ENCODE measurements around the gene POLR3E.

Gene POLR3E

DNA sequence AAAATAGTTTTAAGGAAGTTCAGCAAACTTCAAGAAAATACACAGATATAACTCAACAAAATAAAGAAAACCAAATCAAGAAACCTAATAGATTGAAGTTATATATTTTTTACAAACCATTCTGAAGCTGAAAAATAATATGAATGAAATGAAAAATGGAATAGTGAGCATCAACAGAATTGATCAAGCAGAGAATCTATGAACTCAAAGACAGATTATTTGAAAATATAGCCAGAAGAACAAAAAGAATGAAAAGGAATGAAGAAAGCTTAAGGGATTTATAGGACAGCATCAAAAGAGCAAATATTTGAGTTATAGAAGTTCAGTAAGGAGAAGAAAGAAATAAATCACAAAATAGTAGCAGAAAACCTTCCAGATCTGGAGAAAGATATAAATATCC, 39.4 kb downstream of the POLR3E start:
- TF ChIP-seq ZNF565 (CRISPR knock-in tag; conservative IDR thresholded peaks at IDR 0.05; ENCODE audit: low read depth) (no peak), ZNF70 (CRISPR knock-in tag; IDR thresholded peaks at IDR 0.05) (no peak), CSDC2 (CRISPR knock-in tag; IDR thresholded peaks at IDR 0.05) (no peak), ARNTL (CRISPR knock-in tag; IDR thresholded peaks at IDR 0.05; ENCODE audit: borderline replicate concordance, low read depth) (no peak), ZFP30 (CRISPR knock-in tag; IDR thresholded peaks at IDR 0.05) (peak; percentile 77), OSR1 (CRISPR knock-in tag; IDR thresholded peaks at IDR 0.05) (no peak), GLIS3 (CRISPR knock-in tag; IDR thresholded peaks at IDR 0.05) (no peak)
- TF ChIP-seq, protein P1, sequence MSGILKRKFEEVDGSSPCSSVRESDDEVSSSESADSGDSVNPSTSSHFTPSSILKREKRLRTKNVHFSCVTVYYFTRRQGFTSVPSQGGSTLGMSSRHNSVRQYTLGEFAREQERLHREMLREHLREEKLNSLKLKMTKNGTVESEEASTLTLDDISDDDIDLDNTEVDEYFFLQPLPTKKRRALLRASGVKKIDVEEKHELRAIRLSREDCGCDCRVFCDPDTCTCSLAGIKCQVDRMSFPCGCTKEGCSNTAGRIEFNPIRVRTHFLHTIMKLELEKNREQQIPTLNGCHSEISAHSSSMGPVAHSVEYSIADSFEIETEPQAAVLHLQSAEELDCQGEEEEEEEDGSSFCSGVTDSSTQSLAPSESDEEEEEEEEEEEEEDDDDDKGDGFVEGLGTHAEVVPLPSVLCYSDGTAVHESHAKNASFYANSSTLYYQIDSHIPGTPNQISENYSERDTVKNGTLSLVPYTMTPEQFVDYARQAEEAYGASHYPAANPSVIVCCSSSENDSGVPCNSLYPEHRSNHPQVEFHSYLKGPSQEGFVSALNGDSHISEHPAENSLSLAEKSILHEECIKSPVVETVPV (CRISPR knock-in tag; IDR thresholded peaks at IDR 0.05) = no peak
- ATAC-seq = no peak

DNA sequence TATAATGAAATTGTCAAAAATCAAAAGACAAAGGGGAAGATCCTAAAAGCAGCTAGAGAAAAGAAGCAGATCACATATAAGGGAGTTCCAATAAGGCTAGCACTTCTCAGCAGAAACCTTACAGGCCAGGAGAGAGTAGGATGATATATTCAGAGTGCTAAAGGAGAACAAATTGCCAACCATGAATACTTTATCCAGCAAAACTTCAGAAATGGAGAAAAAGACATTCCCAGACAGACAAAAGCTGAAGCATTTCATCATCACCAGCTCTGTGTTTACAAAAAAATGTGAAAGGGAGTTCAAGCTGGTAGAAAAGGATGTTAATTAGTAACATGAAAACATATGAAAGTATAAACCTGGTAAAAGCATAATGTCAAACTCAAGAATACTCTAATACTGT, 39.8 kb downstream of the POLR3E start:
- TF ChIP-seq, protein P2, sequence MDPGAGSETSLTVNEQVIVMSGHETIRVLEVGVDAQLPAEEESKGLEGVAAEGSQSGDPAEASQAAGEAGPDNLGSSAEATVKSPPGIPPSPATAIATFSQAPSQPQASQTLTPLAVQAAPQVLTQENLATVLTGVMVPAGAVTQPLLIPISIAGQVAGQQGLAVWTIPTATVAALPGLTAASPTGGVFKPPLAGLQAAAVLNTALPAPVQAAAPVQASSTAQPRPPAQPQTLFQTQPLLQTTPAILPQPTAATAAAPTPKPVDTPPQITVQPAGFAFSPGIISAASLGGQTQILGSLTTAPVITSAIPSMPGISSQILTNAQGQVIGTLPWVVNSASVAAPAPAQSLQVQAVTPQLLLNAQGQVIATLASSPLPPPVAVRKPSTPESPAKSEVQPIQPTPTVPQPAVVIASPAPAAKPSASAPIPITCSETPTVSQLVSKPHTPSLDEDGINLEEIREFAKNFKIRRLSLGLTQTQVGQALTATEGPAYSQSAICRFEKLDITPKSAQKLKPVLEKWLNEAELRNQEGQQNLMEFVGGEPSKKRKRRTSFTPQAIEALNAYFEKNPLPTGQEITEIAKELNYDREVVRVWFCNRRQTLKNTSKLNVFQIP (CRISPR knock-in tag; IDR thresholded peaks at IDR 0.05; ENCODE audit: borderline replicate concordance, low read depth) = no peak
- TF ChIP-seq, protein P3, sequence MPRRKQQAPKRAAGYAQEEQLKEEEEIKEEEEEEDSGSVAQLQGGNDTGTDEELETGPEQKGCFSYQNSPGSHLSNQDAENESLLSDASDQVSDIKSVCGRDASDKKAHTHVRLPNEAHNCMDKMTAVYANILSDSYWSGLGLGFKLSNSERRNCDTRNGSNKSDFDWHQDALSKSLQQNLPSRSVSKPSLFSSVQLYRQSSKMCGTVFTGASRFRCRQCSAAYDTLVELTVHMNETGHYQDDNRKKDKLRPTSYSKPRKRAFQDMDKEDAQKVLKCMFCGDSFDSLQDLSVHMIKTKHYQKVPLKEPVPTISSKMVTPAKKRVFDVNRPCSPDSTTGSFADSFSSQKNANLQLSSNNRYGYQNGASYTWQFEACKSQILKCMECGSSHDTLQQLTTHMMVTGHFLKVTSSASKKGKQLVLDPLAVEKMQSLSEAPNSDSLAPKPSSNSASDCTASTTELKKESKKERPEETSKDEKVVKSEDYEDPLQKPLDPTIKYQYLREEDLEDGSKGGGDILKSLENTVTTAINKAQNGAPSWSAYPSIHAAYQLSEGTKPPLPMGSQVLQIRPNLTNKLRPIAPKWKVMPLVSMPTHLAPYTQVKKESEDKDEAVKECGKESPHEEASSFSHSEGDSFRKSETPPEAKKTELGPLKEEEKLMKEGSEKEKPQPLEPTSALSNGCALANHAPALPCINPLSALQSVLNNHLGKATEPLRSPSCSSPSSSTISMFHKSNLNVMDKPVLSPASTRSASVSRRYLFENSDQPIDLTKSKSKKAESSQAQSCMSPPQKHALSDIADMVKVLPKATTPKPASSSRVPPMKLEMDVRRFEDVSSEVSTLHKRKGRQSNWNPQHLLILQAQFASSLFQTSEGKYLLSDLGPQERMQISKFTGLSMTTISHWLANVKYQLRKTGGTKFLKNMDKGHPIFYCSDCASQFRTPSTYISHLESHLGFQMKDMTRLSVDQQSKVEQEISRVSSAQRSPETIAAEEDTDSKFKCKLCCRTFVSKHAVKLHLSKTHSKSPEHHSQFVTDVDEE (CRISPR knock-in tag; IDR thresholded peaks at IDR 0.05) = no peak
- TF ChIP-seq OSR1 (CRISPR knock-in tag; IDR thresholded peaks at IDR 0.05) = no peak
- TF ChIP-seq RARB (CRISPR knock-in tag; IDR thresholded peaks at IDR 0.05) = no peak
- TF ChIP-seq ZNF70 (CRISPR knock-in tag; IDR thresholded peaks at IDR 0.05) = no peak
- no peak for TF ChIP-seq ZNF8 (CRISPR knock-in tag; IDR thresholded peaks at IDR 0.05)
- TF ChIP-seq PPARA (CRISPR knock-in tag; IDR thresholded peaks at IDR 0.05; ENCODE audit: borderline replicate concordance) = no peak
- TF ChIP-seq CSDC2 (CRISPR knock-in tag; IDR thresholded peaks at IDR 0.05) = no peak
- TF ChIP-seq GLIS3 (CRISPR knock-in tag; IDR thresholded peaks at IDR 0.05) = no peak
- no peak for TF ChIP-seq ARNTL (CRISPR knock-in tag; IDR thresholded peaks at IDR 0.05; ENCODE audit: borderline replicate concordance, low read depth)
- no peak for TF ChIP-seq TOX (CRISPR knock-in tag; IDR thresholded peaks at IDR 0.05; ENCODE audit: borderline replicate concordance)
- TF ChIP-seq ZNF565 (CRISPR knock-in tag; conservative IDR thresholded peaks at IDR 0.05; ENCODE audit: low read depth) = no peak
- ATAC-seq = no peak

DNA sequence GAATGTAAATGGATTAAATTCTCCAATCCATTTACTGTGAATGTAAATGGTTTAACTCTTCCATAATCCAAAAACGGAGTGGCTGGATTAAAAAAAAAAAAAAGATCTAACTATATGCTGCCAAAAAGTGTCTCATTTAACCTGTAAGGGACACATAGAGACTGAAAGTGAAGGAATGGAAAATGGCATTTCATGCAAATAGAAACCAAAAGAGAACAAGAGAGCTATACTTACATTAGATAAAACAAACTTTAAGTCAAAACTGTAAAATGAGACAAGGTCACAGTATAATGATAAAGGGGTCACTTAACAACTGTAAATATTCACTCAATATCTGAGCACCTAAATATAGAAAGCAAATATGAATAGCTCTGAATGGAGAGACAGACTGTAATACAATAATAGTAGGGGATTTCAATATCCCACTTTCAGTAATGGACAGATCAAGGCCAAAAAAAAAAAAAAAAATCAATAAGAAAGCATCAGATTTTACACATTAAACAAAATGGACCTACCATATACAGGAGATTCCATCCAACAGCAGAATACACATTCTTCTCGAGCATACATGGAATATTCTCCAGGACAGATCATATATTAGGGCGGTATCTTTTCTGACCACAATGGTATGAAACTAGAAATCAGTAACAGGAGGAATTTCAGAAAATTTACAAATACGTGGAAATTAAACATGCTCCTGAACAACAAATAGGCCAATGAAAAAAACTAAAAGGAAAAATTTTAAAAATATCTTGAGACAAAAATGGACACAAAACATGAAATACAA, 40.8 kb downstream of the POLR3E start:
- TF ChIP-seq ESRRG (CRISPR knock-in tag; IDR thresholded peaks at IDR 0.05) = no peak
- TF ChIP-seq BACH2 (CRISPR knock-in tag; IDR thresholded peaks at IDR 0.05; ENCODE audit: borderline replicate concordance) = no peak
- no peak for TF ChIP-seq TOX (CRISPR knock-in tag; IDR thresholded peaks at IDR 0.05; ENCODE audit: borderline replicate concordance)
- no peak for TF ChIP-seq ZFP30 (CRISPR knock-in tag; IDR thresholded peaks at IDR 0.05)
- TF ChIP-seq, protein P3 (CRISPR knock-in tag; IDR thresholded peaks at IDR 0.05) = no peak
- no peak for TF ChIP-seq TCF4 (CRISPR knock-in tag; IDR thresholded peaks at IDR 0.05; ENCODE audit: borderline replicate concordance)
- TF ChIP-seq, protein P2 (CRISPR knock-in tag; IDR thresholded peaks at IDR 0.05; ENCODE audit: borderline replicate concordance, low read depth) = no peak
- TF ChIP-seq GLIS3 (CRISPR knock-in tag; IDR thresholded peaks at IDR 0.05) = no peak
- TF ChIP-seq PPARA (CRISPR knock-in tag; IDR thresholded peaks at IDR 0.05; ENCODE audit: borderline replicate concordance) = no peak
- ATAC-seq = no peak
